Measurements from ENCODE around the gene DNAJA1.

DNAJA1 gene

DNA sequence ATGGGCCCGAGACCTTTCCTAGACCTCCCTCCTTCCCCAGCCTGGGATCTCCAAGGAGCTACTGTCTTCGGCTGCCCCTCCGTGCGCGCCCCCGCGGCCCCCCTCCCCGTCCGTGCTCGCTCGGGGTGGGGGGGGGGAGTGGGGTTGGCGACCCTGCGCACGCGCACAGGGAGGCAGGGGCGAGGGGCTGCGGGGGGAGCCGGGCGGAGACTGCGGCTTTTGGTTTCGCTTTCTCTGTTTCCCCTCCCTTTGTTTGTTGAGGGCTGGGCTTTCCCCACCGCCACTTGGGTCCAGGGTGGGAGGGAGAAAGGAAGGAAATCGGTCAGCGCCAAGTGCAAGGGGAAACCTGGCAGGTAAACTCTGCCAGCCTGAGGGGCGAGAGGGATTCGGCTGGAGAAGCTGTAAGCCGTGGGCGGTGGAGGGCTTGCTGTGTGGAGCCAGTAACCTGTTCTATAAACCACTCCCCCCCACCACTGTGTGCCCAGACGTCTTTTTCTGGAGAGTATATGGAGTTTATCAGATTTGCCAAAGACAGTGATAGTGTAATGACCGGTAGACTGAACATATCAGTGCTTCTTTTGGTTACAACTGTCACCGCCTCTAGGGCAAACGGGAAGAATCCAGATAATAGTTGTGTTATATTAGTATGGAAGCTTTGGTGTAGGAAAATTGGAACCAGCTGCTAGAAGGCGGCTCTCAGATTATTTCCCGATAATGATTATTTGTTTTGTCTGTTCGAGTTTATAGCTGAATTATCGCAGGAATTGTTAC, 684 bp downstream of the DNAJA1 start:
- Histone ChIP-seq H3K36me3 (ENCODE audit: control insufficient read depth, insufficient read depth, low read length) (peaks cover 7% of the 10 kb centered on the region), H3K27ac (ENCODE audit: insufficient read depth, low read depth, low read length, poor library complexity, severe bottlenecking) (peak overlapping the region; percentile 97), H3K4me1 (ENCODE audit: control insufficient read depth, insufficient read depth, low read length) (peaks cover 5% of the 10 kb centered on the region), H3K9me3 (ENCODE audit: control insufficient read depth, low read length) (no peaks in the 10 kb centered on the region), H3K4me3 (ENCODE audit: insufficient read depth, low read depth, low read length) (peak overlapping the region; percentile 100), H3K27me3 (ENCODE audit: control insufficient read depth, insufficient read depth, low read length, poor library complexity, severe bottlenecking) (no peaks in the 10 kb centered on the region)
- 6 to 9% methylated on average over 25 to 35 of the region's 36 CpGs for WGBS, 2 experiments

DNA sequence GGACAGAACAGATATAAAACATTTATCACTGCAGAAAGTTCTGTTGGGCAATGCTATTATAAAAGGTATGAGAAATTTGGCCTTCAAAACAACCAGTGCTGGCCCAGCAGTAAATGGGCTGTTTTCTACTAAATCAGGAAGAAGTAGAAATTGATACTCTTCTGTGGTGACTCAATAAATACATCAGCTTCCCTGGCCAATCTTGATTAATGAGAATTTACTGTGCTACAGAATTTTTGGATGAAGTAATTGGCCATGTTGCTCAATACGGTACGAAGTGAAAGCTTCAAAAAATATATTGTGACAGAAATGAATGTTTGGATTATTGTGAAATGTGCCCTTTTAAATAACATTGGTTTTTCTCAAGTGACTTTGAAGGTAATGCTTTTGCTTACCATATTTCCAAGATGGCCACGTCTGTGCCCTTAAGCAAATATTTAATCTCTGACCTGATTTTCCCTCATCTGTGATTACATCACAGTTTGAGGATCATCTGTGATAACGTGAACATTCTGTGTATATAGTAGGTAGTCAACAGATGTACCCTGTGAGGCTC, 4.2 kb downstream of the DNAJA1 start:
- WGBS, 2 experiments = 95 to 98% methylated on average over 3 to 4 of the region's 4 CpGs
- Histone ChIP-seq H3K4me3 (ENCODE audit: insufficient read depth, low read depth, low read length) (no peak overlapping the region), H3K9me3 (ENCODE audit: control insufficient read depth, low read length) (no peaks in the 10 kb centered on the region), H3K36me3 (ENCODE audit: control insufficient read depth, insufficient read depth, low read length) (peaks cover 26% of the 10 kb centered on the region), H3K27me3 (ENCODE audit: control insufficient read depth, insufficient read depth, low read length, poor library complexity, severe bottlenecking) (no peaks in the 10 kb centered on the region), H3K27ac (ENCODE audit: insufficient read depth, low read depth, low read length, poor library complexity, severe bottlenecking) (no peak overlapping the region), H3K4me1 (ENCODE audit: control insufficient read depth, insufficient read depth, low read length) (peaks cover 5% of the 10 kb centered on the region)

DNA sequence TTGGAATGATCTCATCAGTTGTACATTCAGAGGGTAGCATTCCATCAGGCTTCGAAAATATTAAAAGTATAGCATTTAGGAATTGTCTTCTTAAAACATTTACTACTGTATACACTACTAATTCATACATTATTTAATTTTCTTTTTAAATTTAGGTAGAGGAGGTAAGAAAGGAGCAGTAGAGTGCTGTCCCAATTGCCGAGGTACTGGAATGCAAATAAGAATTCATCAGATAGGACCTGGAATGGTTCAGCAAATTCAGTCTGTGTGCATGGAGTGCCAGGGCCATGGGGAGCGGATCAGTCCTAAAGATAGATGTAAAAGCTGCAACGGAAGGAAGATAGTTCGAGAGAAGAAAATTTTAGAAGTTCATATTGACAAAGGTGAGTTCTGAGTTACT, 5.2 kb downstream of the DNAJA1 start:
- Histone ChIP-seq H3K4me3 (ENCODE audit: insufficient read depth, low read depth, low read length) (no peak overlapping the region), H3K27ac (ENCODE audit: insufficient read depth, low read depth, low read length, poor library complexity, severe bottlenecking) (no peak overlapping the region), H3K9me3 (ENCODE audit: control insufficient read depth, low read length) (no peaks in the 10 kb centered on the region), H3K27me3 (ENCODE audit: control insufficient read depth, insufficient read depth, low read length, poor library complexity, severe bottlenecking) (no peaks in the 10 kb centered on the region), H3K4me1 (ENCODE audit: control insufficient read depth, insufficient read depth, low read length) (peaks cover 5% of the 10 kb centered on the region), H3K36me3 (ENCODE audit: control insufficient read depth, insufficient read depth, low read length) (peaks cover 34% of the 10 kb centered on the region)
- WGBS, 2 experiments = 97 to 99% methylated on average over 4 of the region's 5 CpGs

DNA sequence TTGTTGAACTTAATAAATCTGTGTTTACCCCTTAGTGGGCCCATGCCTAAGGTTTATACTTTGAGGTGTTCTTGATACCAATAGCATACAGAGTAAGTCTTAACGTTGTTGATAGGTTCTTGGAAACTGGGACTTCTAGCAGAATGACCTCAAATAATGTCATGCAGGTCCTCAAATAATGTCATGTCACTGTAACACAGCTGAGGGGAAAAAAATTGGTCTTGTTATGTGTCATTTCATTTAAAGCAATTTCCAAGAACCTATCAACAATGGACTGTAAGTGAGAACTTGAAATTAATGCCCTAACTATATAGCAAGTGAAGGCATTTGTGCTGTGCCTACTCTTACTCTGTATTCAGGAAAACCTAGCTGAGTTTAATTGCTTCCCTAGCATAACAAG, 7.2 kb downstream of the DNAJA1 start:
- WGBS, 2 experiments = 89 to 100% methylated on average over 1 of the region's 1 CpG
- no peaks in the 10 kb centered on the region for H3K27me3 ChIP-seq (ENCODE audit: control insufficient read depth, insufficient read depth, low read length, poor library complexity, severe bottlenecking)
- H3K36me3 ChIP-seq (ENCODE audit: control insufficient read depth, insufficient read depth, low read length) = peaks cover 54% of the 10 kb centered on the region
- H3K4me1 ChIP-seq (ENCODE audit: control insufficient read depth, insufficient read depth, low read length) = no peaks in the 10 kb centered on the region
- no peak overlapping the region for H3K4me3 ChIP-seq (ENCODE audit: insufficient read depth, low read depth, low read length)
- H3K9me3 ChIP-seq (ENCODE audit: control insufficient read depth, low read length) = no peaks in the 10 kb centered on the region
- no peak overlapping the region for H3K27ac ChIP-seq (ENCODE audit: insufficient read depth, low read depth, low read length, poor library complexity, severe bottlenecking)

DNA sequence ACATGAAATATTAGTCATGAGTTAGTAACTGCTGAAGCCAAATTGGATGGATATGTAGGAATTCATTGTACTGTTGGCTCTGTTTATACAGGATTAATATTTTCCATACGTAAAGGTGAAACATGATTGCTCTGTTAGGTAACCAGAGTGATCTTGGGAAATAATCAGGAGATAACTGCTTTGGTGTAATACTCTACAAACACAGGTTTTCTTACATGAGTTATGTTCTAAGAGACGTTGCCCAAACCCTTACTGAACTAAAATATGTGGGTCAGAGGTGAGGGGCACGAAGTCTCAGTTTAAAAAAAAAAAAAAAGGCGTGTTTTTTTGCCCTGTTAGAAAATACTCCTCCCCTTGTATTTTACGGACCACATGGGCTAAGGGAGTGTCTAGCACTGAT, 7.8 kb downstream of the DNAJA1 start:
- Histone ChIP-seq H3K4me3 (ENCODE audit: insufficient read depth, low read depth, low read length) (no peak overlapping the region), H3K27me3 (ENCODE audit: control insufficient read depth, insufficient read depth, low read length, poor library complexity, severe bottlenecking) (no peaks in the 10 kb centered on the region), H3K9me3 (ENCODE audit: control insufficient read depth, low read length) (no peaks in the 10 kb centered on the region), H3K27ac (ENCODE audit: insufficient read depth, low read depth, low read length, poor library complexity, severe bottlenecking) (no peak overlapping the region), H3K36me3 (ENCODE audit: control insufficient read depth, insufficient read depth, low read length) (peaks cover 55% of the 10 kb centered on the region), H3K4me1 (ENCODE audit: control insufficient read depth, insufficient read depth, low read length) (no peaks in the 10 kb centered on the region)
- WGBS, 2 experiments = 97 to 100% methylated on average over 5 of the region's 5 CpGs

DNA sequence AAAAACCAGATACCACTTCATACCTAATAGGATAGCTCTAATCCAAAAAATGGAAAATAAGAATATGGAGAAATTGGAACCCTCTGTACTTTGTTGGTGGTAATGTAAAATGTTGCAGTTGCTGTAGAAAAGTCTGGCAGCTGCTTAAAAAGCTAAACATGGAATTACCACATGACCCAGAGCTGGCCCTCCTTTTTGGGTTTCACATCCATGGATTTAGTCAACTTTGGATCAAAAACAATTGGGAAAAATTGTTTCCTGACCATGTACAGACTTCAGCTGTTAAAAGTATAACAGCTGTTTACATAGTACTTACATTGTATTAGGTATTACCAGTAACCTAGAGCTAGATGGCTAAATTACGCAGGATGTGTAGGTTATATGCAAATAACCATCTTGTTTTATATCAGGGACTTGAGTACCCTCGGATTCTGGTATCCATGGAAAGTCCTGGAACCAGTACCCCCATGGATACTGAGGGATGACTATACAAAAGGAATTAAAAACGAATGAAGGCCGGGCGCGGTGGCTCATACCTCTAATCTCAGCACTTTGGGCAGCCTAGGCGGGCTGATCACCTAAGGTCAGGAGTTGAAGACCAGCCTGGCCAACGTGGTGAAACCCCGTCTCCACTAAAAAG, 15.8 kb downstream of the DNAJA1 start:
- Histone ChIP-seq H3K27ac (ENCODE audit: insufficient read depth, low read depth, low read length, poor library complexity, severe bottlenecking) (no peak overlapping the region), H3K27me3 (ENCODE audit: control insufficient read depth, insufficient read depth, low read length, poor library complexity, severe bottlenecking) (no peaks in the 10 kb centered on the region), H3K9me3 (ENCODE audit: control insufficient read depth, low read length) (no peaks in the 10 kb centered on the region), H3K4me1 (ENCODE audit: control insufficient read depth, insufficient read depth, low read length) (peaks cover 6% of the 10 kb centered on the region), H3K4me3 (ENCODE audit: insufficient read depth, low read depth, low read length) (no peak overlapping the region), H3K36me3 (ENCODE audit: control insufficient read depth, insufficient read depth, low read length) (peaks cover 25% of the 10 kb centered on the region)
- WGBS, 2 experiments = 90 to 93% methylated on average over 9 of the region's 9 CpGs

DNA sequence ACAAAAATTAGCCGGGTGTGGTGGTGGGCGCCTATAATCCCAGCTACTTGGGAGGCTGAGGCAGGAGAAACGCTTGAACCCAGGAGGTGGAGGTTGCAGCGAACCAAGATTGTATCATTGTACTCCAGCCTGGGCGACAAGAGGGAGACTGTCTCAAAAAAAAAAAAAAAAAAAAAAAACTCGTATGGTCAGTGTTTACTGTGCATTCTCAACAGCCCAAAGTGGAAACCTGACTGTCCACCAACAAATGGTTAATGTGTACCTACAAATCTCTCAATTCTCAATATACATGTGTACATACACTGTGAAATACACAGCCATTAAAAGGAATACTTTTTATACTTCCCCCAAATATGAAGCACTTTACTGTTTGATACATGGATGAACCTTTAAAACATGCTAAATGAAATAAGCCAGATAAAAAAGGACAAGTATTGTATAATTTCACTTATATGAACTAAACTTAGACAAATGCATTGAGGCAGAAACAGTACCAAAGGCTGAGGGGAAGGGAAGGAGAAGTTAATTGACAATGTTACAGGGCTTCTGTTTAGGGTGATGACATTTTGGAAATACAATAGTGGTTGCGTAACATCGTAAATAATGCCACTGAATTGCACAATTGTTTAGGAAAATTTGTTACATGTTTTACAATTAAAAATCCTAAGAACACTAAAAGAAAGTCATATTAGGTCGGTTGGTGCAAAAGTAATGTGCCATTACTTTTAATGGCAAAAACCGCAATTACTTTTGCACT, 16.5 kb downstream of the DNAJA1 start:
- no peak overlapping the region for H3K4me3 ChIP-seq (ENCODE audit: insufficient read depth, low read depth, low read length)
- H3K27me3 ChIP-seq (ENCODE audit: control insufficient read depth, insufficient read depth, low read length, poor library complexity, severe bottlenecking) = no peaks in the 10 kb centered on the region
- no peaks in the 10 kb centered on the region for H3K9me3 ChIP-seq (ENCODE audit: control insufficient read depth, low read length)
- H3K4me1 ChIP-seq (ENCODE audit: control insufficient read depth, insufficient read depth, low read length) = peaks cover 6% of the 10 kb centered on the region
- peaks cover 22% of the 10 kb centered on the region for H3K36me3 ChIP-seq (ENCODE audit: control insufficient read depth, insufficient read depth, low read length)
- no peak overlapping the region for H3K27ac ChIP-seq (ENCODE audit: insufficient read depth, low read depth, low read length, poor library complexity, severe bottlenecking)
- WGBS, 2 experiments = 90 to 96% methylated on average over 5 to 10 of the region's 10 CpGs

DNA sequence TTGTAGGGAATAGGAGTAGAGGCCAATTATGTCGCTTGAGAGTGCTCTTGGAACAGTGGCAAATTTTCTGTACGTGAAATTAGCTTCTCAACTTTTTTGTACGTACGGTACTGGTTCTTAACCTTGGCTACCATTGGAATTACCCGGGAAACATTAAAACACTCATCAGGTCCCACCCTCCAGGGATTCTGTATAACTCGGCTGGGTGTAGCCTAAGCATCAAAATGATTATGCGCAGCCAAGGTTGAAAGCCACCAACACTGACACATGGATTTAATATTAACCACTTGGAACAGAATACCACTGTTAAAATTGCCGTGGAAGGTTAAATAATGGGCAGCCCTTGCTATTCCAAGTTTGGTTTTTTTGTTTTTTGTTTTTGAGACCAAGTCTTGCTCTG, 17.4 kb downstream of the DNAJA1 start:
- no peak overlapping the region for H3K27ac ChIP-seq (ENCODE audit: insufficient read depth, low read depth, low read length, poor library complexity, severe bottlenecking)
- no peaks in the 10 kb centered on the region for H3K9me3 ChIP-seq (ENCODE audit: control insufficient read depth, low read length)
- peaks cover 6% of the 10 kb centered on the region for H3K4me1 ChIP-seq (ENCODE audit: control insufficient read depth, insufficient read depth, low read length)
- no peaks in the 10 kb centered on the region for H3K27me3 ChIP-seq (ENCODE audit: control insufficient read depth, insufficient read depth, low read length, poor library complexity, severe bottlenecking)
- H3K4me3 ChIP-seq (ENCODE audit: insufficient read depth, low read depth, low read length) = no peak overlapping the region
- peaks cover 20% of the 10 kb centered on the region for H3K36me3 ChIP-seq (ENCODE audit: control insufficient read depth, insufficient read depth, low read length)
- WGBS, 2 experiments = 94 to 97% methylated on average over 8 of the region's 8 CpGs

DNA sequence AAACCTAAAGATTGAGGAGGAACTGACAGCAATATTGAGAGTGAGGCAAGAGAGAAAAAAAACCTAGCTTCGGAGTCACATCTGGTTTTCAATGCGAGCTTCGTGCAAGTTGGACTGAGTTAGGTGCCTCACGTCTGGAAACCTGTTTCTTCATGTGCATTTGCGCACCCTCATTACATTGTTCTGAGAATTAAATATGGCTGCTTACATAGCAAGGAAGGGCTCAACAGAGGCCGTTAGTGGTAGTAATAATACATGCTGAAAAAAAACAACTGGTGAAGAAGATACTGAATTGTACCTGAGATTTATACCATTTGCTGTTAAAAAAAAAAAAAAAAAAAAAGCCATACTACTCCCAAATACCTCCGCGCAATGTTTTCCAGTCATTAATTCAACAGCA, 18.6 kb downstream of the DNAJA1 start:
- no peaks in the 10 kb centered on the region for H3K27me3 ChIP-seq (ENCODE audit: control insufficient read depth, insufficient read depth, low read length, poor library complexity, severe bottlenecking)
- WGBS, 2 experiments = 83 to 85% methylated on average over 8 of the region's 8 CpGs
- peak overlapping the region; percentile 54 for H3K4me3 ChIP-seq (ENCODE audit: insufficient read depth, low read depth, low read length)
- peaks cover 6% of the 10 kb centered on the region for H3K4me1 ChIP-seq (ENCODE audit: control insufficient read depth, insufficient read depth, low read length)
- peak overlapping the region; percentile 16 for H3K27ac ChIP-seq (ENCODE audit: insufficient read depth, low read depth, low read length, poor library complexity, severe bottlenecking)
- peaks cover 19% of the 10 kb centered on the region for H3K36me3 ChIP-seq (ENCODE audit: control insufficient read depth, insufficient read depth, low read length)
- H3K9me3 ChIP-seq (ENCODE audit: control insufficient read depth, low read length) = no peaks in the 10 kb centered on the region

DNA sequence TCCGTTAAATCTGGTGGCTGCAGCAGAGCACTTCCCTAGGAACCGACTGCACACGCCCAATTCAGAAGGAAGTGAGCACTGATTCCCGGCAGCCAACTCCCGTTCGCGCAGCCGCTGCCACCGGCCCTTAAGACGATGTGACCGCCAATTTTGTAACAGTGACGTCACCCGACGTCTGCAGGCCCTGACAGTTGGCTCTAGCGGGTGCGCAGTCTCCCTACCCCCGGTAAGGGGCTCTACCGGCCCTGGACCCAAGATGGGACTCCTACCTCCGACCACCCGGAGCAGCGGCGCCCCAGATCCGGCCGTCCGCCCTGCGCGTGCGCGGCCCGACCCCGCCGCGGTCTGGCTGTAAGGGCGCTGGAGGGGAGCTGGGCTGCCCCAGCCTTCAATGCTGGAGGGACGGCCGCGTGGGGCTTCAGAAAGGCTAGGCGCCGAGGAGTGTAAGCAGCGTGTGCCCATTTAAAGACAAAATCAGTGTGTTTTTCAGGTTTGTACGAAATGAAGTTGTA, 19.1 kb downstream of the DNAJA1 start:
- peak overlapping the region; percentile 60 for H3K27ac ChIP-seq (ENCODE audit: insufficient read depth, low read depth, low read length, poor library complexity, severe bottlenecking)

More for the DNA sequence above, 19.1 kb downstream of the DNAJA1 start:
- Histone ChIP-seq H3K36me3 (ENCODE audit: control insufficient read depth, insufficient read depth, low read length) (peaks cover 17% of the 10 kb centered on the region), H3K4me3 (ENCODE audit: insufficient read depth, low read depth, low read length) (peak overlapping the region; percentile 54), H3K9me3 (ENCODE audit: control insufficient read depth, low read length) (no peaks in the 10 kb centered on the region), H3K4me1 (ENCODE audit: control insufficient read depth, insufficient read depth, low read length) (peaks cover 6% of the 10 kb centered on the region), H3K27me3 (ENCODE audit: control insufficient read depth, insufficient read depth, low read length, poor library complexity, severe bottlenecking) (no peaks in the 10 kb centered on the region)
- 2 to 3% methylated on average over 41 of the region's 41 CpGs for WGBS, 2 experiments
